Glomerular visceral epithelial cell (primary cell): Measurements from ENCODE around the gene FAF2.
"Not testable (repeated sequence)": the region's sequence is repeated elsewhere in the genome, so short reads cannot be mapped to it uniquely, and the experiment has no call there.

Source experiments
- DNase-seq: peaks from one replicate; pipeline ENCODE4 v3.0.0-alpha.2; 2016; ENCODE audit errors: extremely low spot score

FAF2 gene

GRCh38 chr5:176458904-176459561, 10.8 kb downstream of the FAF2 start:
- no peak for DNase-seq

- no peak for DNase-seq
Measured at GRCh38 chr5:176461349-176461748, 13.2 kb downstream of the FAF2 start.

GRCh38 chr5:176463113-176463764, 15.1 kb downstream of the FAF2 start:
- no peak for DNase-seq

GRCh38 chr5:176466245-176466871, 18.2 kb downstream of the FAF2 start:
- DNase-seq: no peak

GRCh38 chr5:176469296-176469695, 21.1 kb downstream of the FAF2 start:
- no peak for DNase-seq

- no peak for DNase-seq
Measured at GRCh38 chr5:176470539-176470938, 22.4 kb downstream of the FAF2 start.

- DNase-seq: no peak
Measured at GRCh38 chr5:176471098-176471497, 22.9 kb downstream of the FAF2 start.

- DNase-seq: no peak
Measured at GRCh38 chr5:176473335-176474006, 25.3 kb downstream of the FAF2 start.

GRCh38 chr5:176474476-176474875, 26.3 kb downstream of the FAF2 start:
- no peak for DNase-seq

- DNase-seq: no peak
Measured at GRCh38 chr5:176481711-176482110, 33.5 kb downstream of the FAF2 start.

GRCh38 chr5:176485176-176485575, 37.0 kb downstream of the FAF2 start:
- no peak for DNase-seq

GRCh38 chr5:176486189-176486757, 38.1 kb downstream of the FAF2 start:
- no peak for DNase-seq

- not testable (repeated sequence) for DNase-seq
Measured at GRCh38 chr5:176487160-176487559, 39.0 kb downstream of the FAF2 start.

GRCh38 chr5:176489077-176489476, 40.9 kb downstream of the FAF2 start:
- DNase-seq: no peak

GRCh38 chr5:176490301-176490700, 42.1 kb downstream of the FAF2 start:
- no peak for DNase-seq

- no peak for DNase-seq
Measured at GRCh38 chr5:176491101-176491502, 42.9 kb downstream of the FAF2 start.

- no peak for DNase-seq
Measured at GRCh38 chr5:176491901-176492300, 43.7 kb downstream of the FAF2 start.

GRCh38 chr5:176492431-176492830, 44.2 kb downstream of the FAF2 start:
- DNase-seq: peak; percentile 62

- DNase-seq: no peak
Measured at GRCh38 chr5:176497852-176498251, 49.7 kb downstream of the FAF2 start.

GRCh38 chr5:176499273-176499672, 51.1 kb downstream of the FAF2 start:
- no peak for DNase-seq

- DNase-seq: no peak
Measured at GRCh38 chr5:176500511-176500910, 52.3 kb downstream of the FAF2 start.

- no peak for DNase-seq
Measured at GRCh38 chr5:176501333-176501732, 53.1 kb downstream of the FAF2 start.
